ENCODE data around the gene TTC13.

DNA sequence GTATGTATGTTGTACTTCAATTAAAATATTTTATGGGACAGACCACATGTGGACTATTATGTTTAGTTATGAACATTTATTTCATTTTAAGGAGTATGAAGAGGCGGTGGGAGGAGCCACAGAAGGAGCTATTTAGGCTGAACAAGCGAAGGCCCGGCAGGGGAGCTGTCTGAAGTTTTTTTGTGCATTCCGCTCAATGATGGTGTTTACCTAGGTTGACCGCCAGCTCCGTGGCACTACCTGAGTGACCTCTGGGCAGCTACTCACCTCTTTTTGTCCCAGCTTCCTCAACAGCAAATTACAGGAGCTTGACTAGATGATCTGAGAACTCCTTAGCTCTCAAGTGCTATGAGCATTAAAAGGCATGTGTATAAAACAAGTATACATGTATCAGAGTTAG is 77.7 kb downstream of the TTC13 start:
- TF ChIP-seq POLR2A (IDR thresholded peaks at IDR 0.05) (no peak), EP300 (IDR thresholded peaks at IDR 0.05; ENCODE audit: low read depth) (no peak), POLR2AphosphoS5 (IDR thresholded peaks at IDR 0.05) (no peak)
- TF ChIP-seq, protein P1, sequence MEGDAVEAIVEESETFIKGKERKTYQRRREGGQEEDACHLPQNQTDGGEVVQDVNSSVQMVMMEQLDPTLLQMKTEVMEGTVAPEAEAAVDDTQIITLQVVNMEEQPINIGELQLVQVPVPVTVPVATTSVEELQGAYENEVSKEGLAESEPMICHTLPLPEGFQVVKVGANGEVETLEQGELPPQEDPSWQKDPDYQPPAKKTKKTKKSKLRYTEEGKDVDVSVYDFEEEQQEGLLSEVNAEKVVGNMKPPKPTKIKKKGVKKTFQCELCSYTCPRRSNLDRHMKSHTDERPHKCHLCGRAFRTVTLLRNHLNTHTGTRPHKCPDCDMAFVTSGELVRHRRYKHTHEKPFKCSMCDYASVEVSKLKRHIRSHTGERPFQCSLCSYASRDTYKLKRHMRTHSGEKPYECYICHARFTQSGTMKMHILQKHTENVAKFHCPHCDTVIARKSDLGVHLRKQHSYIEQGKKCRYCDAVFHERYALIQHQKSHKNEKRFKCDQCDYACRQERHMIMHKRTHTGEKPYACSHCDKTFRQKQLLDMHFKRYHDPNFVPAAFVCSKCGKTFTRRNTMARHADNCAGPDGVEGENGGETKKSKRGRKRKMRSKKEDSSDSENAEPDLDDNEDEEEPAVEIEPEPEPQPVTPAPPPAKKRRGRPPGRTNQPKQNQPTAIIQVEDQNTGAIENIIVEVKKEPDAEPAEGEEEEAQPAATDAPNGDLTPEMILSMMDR (IDR thresholded peaks at IDR 0.05), result no peak
